ENCODE data around the gene KCTD1. TPM values are rescaled to one million over a fixed set of nuclear protein-coding genes. Genes with fewer than 3 reads are reported as not detected.

Gene KCTD1
- total RNA-seq, 1 donor from 2014 or later = 10.1 TPM

GRCh38 chr18:26526128-26526965 is 22.0 kb downstream of the KCTD1 start:
- DNase-seq (ENCODE audit: low spot score) = no peak
- intact Hi-C loops (cut with DNase I) = no loop called here

GRCh38 chr18:26524504-26525351 is 23.6 kb downstream of the KCTD1 start:
- intact Hi-C loops (cut with DNase I) = no loop called here

GRCh38 chr18:26524002-26524401 is 24.4 kb downstream of the KCTD1 start:
- intact Hi-C loops (cut with DNase I) = no loop called here
- no peak for DNase-seq (ENCODE audit: low spot score)

More at GRCh38 chr18:26524504-26525351, 23.6 kb downstream of the KCTD1 start:
- DNase-seq (ENCODE audit: low spot score) = no peak

GRCh38 chr18:26521617-26522016 is 26.7 kb downstream of the KCTD1 start:
- intact Hi-C loops (cut with DNase I) = no loop called here
- no peak for DNase-seq (ENCODE audit: low spot score)

- intact Hi-C loops (cut with DNase I) = no loop called here
- no peak for DNase-seq (ENCODE audit: low spot score)
Measured at GRCh38 chr18:26520974-26521373, 27.4 kb downstream of the KCTD1 start.

- intact Hi-C loops (cut with DNase I) = loop anchor here (10.0 kb wide), 1 partner anchor 54 kb away; no protein-coding TSS in a partner anchor
- DNase-seq (ENCODE audit: low spot score) = no peak
Measured at GRCh38 chr18:26519114-26519513, 29.2 kb downstream of the KCTD1 start.

- DNase-seq (ENCODE audit: low spot score) = no peak
- intact Hi-C loops (cut with DNase I) = loop anchor here (10.0 kb wide), 1 partner anchor 52 kb away; no protein-coding TSS in a partner anchor
Measured at GRCh38 chr18:26516964-26517363, 31.4 kb downstream of the KCTD1 start.

- no peak for DNase-seq (ENCODE audit: low spot score)
- intact Hi-C loops (cut with DNase I) = loop anchor here (10.0 kb wide), 1 partner anchor 51 kb away; no protein-coding TSS in a partner anchor
Measured at GRCh38 chr18:26515643-26516487, 32.5 kb downstream of the KCTD1 start.

GRCh38 chr18:26511339-26512071 is 36.8 kb downstream of the KCTD1 start:
- intact Hi-C loops (cut with DNase I) = loop anchor here (5.0 to 10.0 kb wide), 2 partner anchors 36 to 47 kb away; partner anchors contain the start of gene KCTD1
- no peak for DNase-seq (ENCODE audit: low spot score)

GRCh38 chr18:26510337-26510736 is 38.0 kb downstream of the KCTD1 start:
- DNase-seq (ENCODE audit: low spot score) = no peak
- intact Hi-C loops (cut with DNase I) = loop anchor here (5.0 to 10.0 kb wide), 2 partner anchors 37 to 46 kb away; partner anchors contain the start of gene KCTD1

GRCh38 chr18:26506012-26506411 is 42.3 kb downstream of the KCTD1 start:
- DNase-seq (ENCODE audit: low spot score) = no peak
- intact Hi-C loops (cut with DNase I) = no loop called here

- DNase-seq (ENCODE audit: low spot score) = no peak
- intact Hi-C loops (cut with DNase I) = no loop called here
Measured at GRCh38 chr18:26504831-26505230, 43.5 kb downstream of the KCTD1 start.

GRCh38 chr18:26503382-26503781 is 45.0 kb downstream of the KCTD1 start:
- intact Hi-C loops (cut with DNase I) = no loop called here
- DNase-seq (ENCODE audit: low spot score) = no peak

GRCh38 chr18:26502823-26503222 is 45.5 kb downstream of the KCTD1 start:
- intact Hi-C loops (cut with DNase I) = no loop called here
- no peak for DNase-seq (ENCODE audit: low spot score)

GRCh38 chr18:26497866-26498265 is 50.5 kb downstream of the KCTD1 start:
- intact Hi-C loops (cut with DNase I) = no loop called here
- DNase-seq (ENCODE audit: low spot score) = no peak

GRCh38 chr18:26496528-26496927 is 51.8 kb downstream of the KCTD1 start:
- no peak for DNase-seq (ENCODE audit: low spot score)
- intact Hi-C loops (cut with DNase I) = no loop called here

- intact Hi-C loops (cut with DNase I) = no loop called here
- DNase-seq (ENCODE audit: low spot score) = no peak
Measured at GRCh38 chr18:26495287-26495686, 53.1 kb downstream of the KCTD1 start.

GRCh38 chr18:26493021-26493420 is 55.3 kb downstream of the KCTD1 start:
- intact Hi-C loops (cut with DNase I) = no loop called here
- DNase-seq (ENCODE audit: low spot score) = no peak

Measured in cardiac septum (tissue), 1 donor.